ENCODE results near the gene BDH1. TPM values are rescaled to one million over a fixed set of nuclear protein-coding genes. Genes with fewer than 3 reads are reported as not detected.

The BDH1 gene
- polyA plus RNA-seq, 3 donors: 5.2 to 35.0 (median 15.4) TPM

GRCh38 chr3:197498499-197499241 is 57.1 kb downstream of the BDH1 start:
- no peak overlapping the region for H3K27ac ChIP-seq (ENCODE audit: low read depth, low read length)
- 88 to 92% (median 90%) methylated on average over 59 to 60 of the region's 60 CpGs for WGBS, 3 donors

GRCh38 chr3:197496746-197497125 is 59.0 kb downstream of the BDH1 start:
- H3K27ac ChIP-seq (ENCODE audit: low read depth, low read length): no peak overlapping the region
- WGBS, 3 donors: 76 to 87% (median 83%) methylated on average over 1 of the region's 1 CpG

- WGBS, 3 donors: 89 to 93% (median 90%) methylated on average over 9 of the region's 9 CpGs
- no peak overlapping the region for H3K27ac ChIP-seq (ENCODE audit: low read depth, low read length)
These were observed 59.6 kb downstream of the BDH1 start for GRCh38 chr3:197495999-197496745.

DNA sequence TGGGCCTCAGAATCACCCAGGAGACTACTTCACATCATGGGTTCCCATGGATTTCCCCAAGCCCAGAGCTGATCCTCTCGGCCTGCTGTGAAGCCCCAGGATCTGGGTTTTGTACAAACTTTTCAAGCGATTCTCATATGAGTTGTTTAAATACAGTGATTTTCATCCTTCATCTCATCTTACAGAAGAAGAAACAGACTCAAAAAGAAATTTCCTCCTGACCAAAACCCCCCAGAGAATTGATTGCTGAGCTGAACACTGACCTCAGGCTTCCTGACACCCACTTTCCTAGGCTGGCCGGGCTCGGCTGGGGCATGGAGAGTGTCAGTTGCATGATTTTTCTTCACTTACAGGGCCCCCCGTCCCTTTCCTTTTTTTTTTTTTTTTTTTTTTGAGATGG is 60.3 kb downstream of the BDH1 start:
- 76 to 85% (median 85%) methylated on average over 5 of the region's 5 CpGs for WGBS, 3 donors
- H3K27ac ChIP-seq (ENCODE audit: low read depth, low read length): no peak overlapping the region

DNA sequence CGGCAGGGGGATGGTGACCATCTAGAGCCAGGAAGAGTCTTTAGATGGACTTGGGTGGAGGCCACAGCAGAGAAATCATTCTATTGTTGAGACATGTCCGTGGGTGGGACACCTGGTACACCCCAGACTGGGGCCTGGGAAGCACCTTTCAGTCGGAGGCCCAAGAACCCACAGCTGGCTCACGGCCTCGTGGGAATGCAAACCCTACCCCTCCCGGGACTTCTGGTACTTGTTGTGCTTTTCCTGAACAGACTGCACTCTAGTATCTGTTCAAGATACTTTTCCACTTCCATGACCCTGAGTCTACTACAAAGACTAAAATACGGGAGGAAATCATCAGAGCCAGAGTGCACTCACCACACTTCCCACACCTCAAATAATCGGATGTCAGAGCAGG is 60.7 kb downstream of the BDH1 start:
- 71 to 80% (median 73%) methylated on average over 8 of the region's 8 CpGs for WGBS, 3 donors
- no peak overlapping the region for H3K27ac ChIP-seq (ENCODE audit: low read depth, low read length)

GRCh38 chr3:197494366-197495058 is 61.3 kb downstream of the BDH1 start:
- 69 to 74% (median 72%) methylated on average over 10 of the region's 10 CpGs for WGBS, 3 donors
- no peak overlapping the region for H3K27ac ChIP-seq (ENCODE audit: low read depth, low read length)

DNA sequence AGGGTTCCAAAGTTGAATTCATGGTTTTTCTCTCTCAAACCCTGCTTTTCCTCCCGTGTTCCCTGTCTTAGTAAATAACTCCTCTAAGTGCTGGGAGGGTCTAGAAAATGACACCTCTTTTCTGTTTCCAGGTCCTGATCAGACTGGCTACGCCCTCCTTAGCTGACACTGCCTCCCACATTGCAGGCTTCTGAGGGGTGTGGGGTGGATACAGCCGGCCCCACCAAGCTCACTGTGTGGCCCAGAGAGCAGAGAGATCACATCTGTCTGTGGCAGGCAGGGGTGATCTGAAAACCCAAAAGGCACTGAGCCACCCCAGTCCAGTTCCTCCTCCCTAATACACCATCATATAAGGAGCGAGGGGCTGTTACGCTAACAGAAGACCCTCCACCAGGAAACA is 62.7 kb downstream of the BDH1 start:
- H3K27ac ChIP-seq (ENCODE audit: low read depth, low read length): no peak overlapping the region
- 74 to 83% (median 82%) methylated on average over 5 of the region's 5 CpGs for WGBS, 3 donors

GRCh38 chr3:197491923-197492664 is 63.7 kb downstream of the BDH1 start:
- H3K27ac ChIP-seq (ENCODE audit: low read depth, low read length): no peak overlapping the region
- WGBS, 3 donors: 88 to 91% (median 89%) methylated on average over 12 of the region's 12 CpGs

GRCh38 chr3:197491478-197491877 is 64.3 kb downstream of the BDH1 start:
- no peak overlapping the region for H3K27ac ChIP-seq (ENCODE audit: low read depth, low read length)
- 82 to 92% (median 86%) methylated on average over 7 of the region's 7 CpGs for WGBS, 3 donors

DNA sequence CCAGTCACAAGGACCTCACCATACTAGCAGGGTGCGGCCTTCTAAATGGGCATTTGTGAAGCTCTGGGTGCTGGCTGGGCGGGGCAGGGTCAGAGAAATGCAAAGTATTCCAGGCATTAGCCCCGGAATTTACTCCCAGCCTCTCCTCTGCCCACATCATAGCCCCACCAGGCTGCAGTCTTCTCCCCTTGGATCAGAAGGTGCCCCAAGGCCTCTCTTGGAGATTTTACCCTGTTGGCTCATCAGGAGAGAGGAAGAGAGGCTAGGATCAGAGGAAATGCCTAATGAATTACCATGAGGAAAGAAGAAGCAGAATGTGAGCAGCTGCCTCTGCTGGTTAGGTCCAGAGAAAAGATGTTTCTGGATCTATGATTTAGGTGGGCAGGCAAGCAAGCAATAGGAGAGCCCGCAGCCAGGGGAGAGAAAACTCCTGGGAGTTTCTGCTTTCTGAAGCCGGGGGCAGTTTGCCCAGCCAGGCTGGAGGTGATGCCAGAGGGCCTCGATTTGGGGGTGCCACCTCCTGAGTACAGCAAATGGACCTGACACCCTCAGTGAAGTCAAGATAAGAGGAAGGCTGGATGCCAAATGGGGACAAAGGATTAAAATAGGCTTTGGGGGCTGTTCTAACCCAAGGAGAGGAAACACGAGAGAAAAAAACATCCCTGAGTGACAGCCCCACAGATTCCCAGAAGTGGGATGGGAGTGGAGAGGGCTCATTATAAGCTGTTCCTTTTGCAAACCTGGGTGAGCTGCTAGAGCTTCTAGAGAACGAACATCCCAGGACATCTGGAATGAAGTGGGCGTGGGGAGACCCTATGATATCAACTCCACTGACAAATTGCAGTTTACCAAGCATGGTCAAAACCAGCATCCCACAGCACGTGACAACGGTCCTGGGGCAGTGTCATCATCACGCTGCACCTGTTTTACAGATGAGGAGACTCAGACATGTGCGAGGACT is 65.4 kb downstream of the BDH1 start:
- 76 to 78% (median 77%) methylated on average over 13 of the region's 13 CpGs for WGBS, 3 donors
- H3K27ac ChIP-seq (ENCODE audit: low read depth, low read length): no peak overlapping the region

- 48 to 65% (median 62%) methylated on average over 8 of the region's 8 CpGs for WGBS, 3 donors
These were observed 67.8 kb downstream of the BDH1 start for GRCh38 chr3:197487911-197488391.

GRCh38 chr3:197486861-197487260 is 68.9 kb downstream of the BDH1 start:
- H3K27ac ChIP-seq (ENCODE audit: low read depth, low read length): no peak overlapping the region
- 62 to 100% (median 93%) methylated on average over 1 of the region's 1 CpG for WGBS, 3 donors

More at GRCh38 chr3:197487911-197488391, 67.8 kb downstream of the BDH1 start:
- no peak overlapping the region for H3K27ac ChIP-seq (ENCODE audit: low read depth, low read length)

DNA sequence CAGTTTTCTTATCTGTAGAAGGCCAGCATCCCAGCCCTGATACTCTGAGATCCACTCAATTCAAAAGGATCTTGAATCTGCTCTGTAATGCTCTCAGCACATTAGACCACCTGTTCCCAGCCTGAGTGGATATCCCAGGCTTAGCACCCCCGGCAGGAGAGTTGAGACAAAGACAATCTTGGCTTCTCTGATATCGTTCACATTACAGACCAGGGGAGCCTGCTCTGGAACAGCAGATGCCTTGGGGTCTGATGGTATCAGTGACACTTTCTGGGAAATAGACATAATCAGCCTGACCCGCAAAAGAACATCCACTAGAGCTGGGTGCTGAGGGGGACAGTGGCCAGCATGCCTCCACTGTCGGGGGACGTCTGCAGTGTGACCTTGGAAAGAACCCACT is 70.6 kb downstream of the BDH1 start:
- WGBS, 3 donors: 74 to 90% (median 83%) methylated on average over 5 of the region's 5 CpGs
- no peak overlapping the region for H3K27ac ChIP-seq (ENCODE audit: low read depth, low read length)

DNA sequence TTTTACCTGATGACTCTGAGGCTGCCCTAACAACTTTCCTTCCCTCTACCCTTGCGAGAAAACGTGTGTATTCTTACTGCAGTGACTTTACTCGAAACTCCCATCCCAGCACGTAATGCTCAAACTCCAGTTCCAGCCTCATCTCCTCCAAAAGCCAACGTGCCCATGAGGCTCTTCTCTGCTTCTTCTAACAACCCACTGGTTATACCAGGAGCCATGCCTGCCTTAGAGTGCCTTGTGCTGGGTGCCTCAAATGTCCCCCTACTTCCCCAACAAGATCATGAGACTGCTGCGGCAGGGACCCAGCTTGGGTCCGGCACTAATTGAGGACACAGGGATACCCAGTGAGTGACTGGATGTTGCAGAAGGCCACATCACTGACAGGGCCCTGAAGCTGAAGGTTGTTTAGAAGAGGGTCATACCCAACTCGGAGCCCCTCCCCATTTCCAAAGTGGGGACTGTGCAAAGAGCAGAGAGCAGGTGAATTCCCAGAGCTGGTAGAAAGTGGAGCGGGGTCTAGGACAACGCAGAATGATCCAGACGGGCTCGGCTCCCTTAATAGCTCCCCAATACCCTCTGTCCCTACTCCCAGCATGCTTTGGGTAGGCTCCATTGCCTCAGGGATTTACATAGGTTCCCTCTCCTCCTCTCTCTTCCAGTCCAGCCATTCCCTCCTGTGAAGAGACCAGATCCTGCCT is 71.4 kb downstream of the BDH1 start:
- 87 to 93% (median 89%) methylated on average over 12 of the region's 12 CpGs for WGBS, 3 donors
- no peak overlapping the region for H3K27ac ChIP-seq (ENCODE audit: low read depth, low read length)

DNA sequence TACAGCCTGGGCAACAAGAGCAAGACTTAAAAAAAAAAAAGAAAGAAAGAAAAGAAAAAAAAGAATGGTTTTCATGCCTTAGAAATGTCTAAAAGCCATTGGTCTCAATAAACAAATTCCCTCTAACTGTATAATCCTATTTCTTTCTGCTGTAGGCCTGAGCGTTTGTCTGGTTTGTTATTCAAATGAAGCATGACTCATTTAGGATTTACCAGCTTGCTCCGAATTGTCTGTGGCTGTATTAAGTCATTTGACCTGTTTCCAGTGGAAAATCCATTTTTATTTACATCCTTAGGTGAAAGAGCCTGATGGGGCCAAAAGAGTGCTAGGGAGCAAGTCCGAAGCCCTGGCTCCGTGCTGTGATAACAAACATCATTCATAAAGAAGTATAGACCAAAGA is 73.8 kb downstream of the BDH1 start:
- 84 to 89% (median 86%) methylated on average over 4 of the region's 4 CpGs for WGBS, 3 donors
- H3K27ac ChIP-seq (ENCODE audit: low read depth, low read length): no peak overlapping the region

DNA sequence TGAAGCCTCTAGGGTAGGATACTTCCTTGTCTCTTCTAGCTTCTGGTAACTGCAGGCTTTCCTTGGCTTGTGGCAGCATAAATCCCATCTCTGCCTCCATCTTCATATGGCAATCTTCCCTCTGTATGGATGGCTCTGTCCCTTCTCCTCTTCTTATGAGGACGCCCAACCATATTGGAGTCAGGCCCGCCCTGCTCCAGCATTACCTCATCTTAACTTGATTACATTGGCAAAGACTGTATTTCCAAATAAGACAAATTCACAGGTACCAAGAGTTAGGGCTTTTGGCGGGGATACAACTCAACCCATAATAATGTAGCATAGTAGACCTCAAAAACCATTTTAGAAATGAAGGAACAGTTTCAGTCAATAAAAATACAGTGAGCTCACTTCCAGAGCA is 75.4 kb downstream of the BDH1 start:
- H3K27ac ChIP-seq (ENCODE audit: low read depth, low read length): no peak overlapping the region
- WGBS, 3 donors: 91 to 97% (median 95%) methylated on average over 3 of the region's 3 CpGs

Measured in adipose tissue (tissue), 3 donors.